ENCODE measurements around the gene NDUFS8.

The NDUFS8 gene

DNA sequence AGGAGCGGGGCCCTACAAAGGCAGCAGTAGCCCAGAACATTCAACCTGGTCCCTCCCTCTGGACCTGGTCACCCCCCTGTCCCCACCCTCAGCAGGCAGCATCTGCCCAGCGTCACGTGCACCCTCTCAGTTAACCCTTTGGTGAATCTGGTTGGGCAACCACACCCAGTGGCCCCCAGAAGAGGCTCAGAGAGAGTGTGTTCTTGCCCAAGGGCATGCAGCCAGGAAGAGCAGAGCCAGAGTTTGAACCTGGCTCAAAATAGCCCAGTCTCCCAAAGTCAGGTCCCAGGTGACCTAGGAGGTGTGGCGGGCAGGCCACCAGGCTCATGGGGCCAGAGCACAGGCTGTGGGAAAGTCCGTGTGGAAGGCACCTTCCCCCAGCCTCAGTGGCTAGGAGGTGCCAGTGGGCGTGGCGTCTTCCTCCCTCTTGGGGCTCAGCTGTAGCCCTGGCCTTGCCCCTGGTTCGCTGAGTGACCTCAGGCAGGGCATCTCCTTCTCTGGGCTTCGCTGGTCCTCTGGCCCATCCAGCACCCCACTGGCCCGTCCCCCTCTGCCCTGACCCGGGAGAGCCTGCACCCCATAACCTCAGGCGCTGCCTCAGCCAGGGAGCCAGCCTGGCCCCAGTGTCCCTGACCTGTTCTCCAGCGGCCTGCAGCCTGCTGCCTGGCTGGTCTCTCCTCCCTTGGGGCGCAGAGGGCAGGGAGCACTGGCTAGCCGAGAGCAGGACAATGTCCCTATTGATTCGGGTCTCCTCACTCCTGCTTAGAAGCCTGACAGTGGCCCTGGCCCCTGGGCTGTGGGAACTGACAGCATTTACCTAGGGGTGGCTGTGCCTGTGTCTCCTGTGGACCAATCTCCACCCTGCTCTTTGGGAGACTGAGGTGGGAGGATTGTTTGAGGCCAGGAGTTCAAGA is 13.3 kb upstream of the NDUFS8 start:
- no peak for DNase-seq

GRCh38 chr11:68017980-68018729 is 12.3 kb upstream of the NDUFS8 start:
- no peak for DNase-seq

DNA sequence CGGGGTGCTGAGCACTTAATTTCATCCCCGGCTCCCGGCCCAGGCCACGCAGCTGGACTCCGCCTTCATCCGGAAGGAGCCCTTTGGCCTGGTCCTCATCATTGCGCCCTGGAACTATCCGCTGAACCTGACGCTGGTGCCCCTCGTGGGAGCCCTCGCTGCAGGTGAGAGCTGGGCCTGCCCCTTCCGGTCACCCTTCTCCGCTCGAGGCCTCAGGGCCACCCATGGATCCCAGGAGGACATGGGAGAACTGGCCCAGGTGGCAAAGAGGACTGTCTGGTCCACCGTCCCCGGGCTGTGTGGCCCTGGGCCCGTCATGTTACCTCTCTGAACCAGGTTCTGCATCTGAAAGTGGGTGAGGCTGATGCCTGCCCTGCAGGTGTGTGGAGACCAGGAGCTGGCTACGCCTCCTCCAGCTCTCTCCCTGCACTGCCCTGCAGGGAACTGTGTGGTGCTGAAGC is 11.7 kb upstream of the NDUFS8 start:
- no peak for DNase-seq

- no peak for DNase-seq
Observed at GRCh38 chr11:68019486-68019885, 11.0 kb upstream of the NDUFS8 start.

DNA sequence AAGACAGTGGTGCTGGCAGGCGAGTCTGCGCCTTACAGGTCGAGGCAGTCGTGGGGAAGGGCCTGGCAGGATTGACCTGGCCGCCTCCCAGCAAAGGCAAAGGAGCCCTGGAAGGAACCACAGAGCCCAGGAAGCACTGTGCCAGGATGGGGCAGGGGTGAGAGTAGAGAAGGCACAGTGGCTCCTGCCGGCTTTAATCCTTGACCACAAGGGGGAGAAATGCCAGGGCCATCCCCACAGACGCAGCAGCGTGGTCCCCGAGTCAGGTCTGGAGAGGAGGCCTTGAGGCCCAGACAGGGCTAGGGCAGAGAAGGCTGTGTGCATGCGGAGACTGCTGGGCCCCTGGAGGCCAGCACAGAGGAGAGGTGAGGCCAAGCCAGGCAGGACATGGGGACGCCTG is 9.9 kb upstream of the NDUFS8 start:
- no peak for DNase-seq

DNA sequence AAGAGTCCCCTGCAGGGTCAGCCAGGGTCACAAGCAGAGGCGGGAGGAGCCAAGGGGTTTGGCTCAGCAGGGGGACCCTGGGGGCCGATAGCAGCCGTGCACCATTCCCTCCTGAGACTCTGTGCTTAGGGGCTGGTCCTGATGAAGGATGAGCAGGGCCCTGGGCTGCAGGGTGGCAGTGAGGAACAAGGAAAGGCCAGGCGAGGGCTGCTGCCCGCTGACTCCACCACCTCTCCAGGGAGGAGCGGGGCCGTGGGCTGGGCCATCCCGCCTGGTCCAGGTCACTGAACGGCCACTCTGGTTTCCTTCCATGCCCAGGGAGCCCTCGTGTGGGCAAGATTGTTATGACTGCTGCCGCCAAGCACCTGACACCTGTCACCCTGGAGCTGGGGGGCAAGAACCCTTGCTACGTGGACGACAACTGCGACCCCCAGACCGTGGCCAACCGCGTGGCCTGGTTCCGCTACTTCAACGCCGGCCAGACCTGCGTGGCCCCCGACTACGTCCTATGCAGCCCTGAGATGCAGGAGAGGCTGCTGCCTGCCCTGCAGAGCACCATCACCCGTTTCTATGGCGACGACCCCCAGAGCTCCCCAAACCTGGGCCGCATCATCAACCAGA is 9.2 kb upstream of the NDUFS8 start:
- no peak for DNase-seq

DNA sequence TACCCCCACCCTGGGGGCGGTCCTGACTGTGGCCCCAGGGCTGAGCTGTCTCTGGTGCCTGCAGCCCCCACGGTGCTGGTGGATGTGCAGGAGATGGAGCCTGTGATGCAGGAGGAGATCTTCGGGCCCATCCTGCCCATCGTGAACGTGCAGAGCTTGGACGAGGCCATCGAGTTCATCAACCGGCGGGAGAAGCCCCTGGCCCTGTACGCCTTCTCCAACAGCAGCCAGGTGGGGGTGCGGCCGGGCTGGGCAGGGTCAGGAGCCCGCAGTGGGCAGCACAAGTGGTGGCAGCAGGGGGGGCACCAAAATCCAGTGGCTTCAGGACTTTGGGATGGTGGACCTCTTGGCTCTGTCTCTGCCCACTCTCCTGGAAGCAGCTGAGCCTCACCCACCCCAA is 8.0 kb upstream of the NDUFS8 start:
- no peak for DNase-seq

DNA sequence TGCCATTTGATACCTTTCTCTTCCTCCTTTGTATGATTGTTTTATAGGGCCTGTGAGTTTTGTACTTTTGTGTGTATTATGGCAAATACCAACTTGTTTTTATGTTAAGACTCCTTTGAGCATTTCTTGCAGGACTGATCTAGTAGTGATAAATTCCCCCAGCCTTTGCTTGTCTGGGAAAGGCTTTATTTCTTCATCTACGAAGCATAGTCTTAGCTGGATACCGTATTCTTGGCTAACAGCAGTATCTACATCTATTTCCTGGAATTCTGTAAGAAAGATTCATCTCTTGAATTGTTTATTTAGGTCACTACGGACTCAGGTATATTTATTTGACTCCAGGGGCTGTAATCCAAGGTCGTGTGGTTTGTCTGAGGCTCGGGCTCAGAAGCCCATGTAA is 6.0 kb upstream of the NDUFS8 start:
- DNase-seq, result no peak

DNA sequence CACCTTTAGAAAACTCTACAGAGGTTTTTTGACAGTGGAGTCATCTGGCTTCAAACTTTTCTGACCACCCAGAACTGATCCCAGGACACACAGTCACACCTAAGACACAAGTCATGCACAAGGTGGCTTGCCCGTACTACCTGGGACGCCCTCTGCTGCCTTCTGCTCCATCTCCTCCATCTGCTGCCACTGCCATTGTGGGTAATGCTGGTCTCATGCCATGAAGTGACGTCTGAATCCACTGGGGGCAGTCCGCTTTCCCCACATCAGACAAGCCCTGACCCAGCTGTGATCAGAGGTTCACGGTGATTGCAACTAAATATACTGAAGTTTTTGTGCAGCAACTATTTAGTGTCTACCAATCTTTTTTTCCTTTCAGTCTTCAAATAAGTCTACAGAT is 5.4 kb upstream of the NDUFS8 start:
- no peak for DNase-seq

DNA sequence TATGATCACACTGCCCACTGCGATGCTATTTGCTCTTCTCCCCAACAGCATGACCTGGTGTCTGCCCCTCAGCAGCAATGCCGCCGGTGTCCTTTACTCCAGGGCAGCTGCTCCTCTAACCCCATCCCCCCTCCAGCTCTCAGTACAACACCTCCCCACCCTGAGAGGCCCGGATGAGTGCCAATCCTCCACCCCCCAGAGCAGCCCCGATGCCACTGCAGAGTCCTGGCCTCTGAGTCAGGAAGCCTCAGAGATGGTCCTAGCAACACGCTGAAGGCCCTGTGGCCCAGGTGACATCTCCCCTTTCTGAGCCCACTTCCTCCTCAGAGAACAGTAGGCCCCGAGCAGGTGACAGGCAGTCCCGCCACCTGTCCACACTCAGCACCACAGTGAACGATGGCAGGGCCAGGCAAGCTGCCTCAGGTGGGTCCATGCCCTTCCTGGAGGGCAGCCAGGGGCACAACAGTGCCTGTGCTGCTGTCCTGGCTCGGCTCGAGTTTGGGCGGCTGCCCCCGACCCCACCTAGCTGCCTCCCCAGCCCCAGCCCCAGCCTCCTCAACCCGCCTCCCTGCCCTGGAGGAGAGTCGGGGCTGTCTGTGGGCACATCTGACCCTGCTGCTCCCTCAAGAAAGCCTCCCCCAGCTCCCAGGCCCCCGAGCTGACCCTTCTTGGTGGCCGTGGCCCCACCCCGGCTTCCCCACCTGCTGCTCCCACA is 3.9 kb upstream of the NDUFS8 start:
- DNase-seq, result no peak

GRCh38 chr11:68027667-68028066 is 2.8 kb upstream of the NDUFS8 start:
- no peak for DNase-seq

- no peak for DNase-seq
Observed at GRCh38 chr11:68028802-68029545, 1.5 kb upstream of the NDUFS8 start.

- peak in 1 of 4 experiments; percentile 23 for DNase-seq
Observed at GRCh38 chr11:68031144-68031464, 623 bp downstream of the NDUFS8 start.

GRCh38 chr11:68032003-68032402 is 1.5 kb downstream of the NDUFS8 start:
- DNase-seq, result no peak

DNA sequence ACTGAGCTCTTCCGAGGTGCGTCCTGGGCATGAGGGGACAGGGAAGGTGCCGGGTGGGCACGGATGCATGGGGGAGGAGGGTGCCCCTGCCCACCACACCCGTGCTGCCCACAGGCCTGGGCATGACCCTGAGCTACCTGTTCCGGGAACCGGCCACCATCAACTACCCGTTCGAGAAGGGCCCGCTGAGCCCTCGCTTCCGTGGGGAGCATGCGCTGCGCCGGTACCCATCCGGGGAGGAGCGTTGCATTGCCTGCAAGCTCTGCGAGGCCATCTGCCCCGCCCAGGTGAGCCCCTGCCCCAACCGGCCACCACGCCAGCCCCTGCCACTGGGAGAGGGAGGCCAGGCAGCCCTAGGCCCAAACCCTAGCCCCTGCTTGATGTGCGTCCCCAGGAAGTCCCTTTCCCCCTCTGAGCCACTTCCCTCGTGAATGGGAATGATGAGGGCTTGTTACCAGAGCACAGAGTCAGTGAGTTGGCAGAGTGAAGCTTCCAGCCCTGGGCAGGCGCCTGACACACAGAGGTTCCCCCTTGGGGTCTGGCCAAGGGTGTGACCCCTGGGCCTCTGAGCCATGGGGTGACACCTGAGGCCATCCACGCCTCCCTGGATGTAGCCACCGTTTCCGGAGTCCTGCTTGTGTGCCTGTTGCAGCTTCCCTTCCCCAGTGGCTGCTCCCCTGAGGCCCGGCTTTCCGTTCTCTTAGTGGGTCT is 2.7 kb downstream of the NDUFS8 start:
- no peak for DNase-seq

- no peak for DNase-seq
Observed at GRCh38 chr11:68033708-68034045, 3.2 kb downstream of the NDUFS8 start.

- no peak for DNase-seq
Observed at GRCh38 chr11:68035266-68035876, 4.9 kb downstream of the NDUFS8 start.

GRCh38 chr11:68036141-68036716 is 5.7 kb downstream of the NDUFS8 start:
- DNase-seq, result no peak

- no peak for DNase-seq
Observed at GRCh38 chr11:68036717-68037239, 6.3 kb downstream of the NDUFS8 start.

GRCh38 chr11:68037411-68038225 is 7.1 kb downstream of the NDUFS8 start:
- no peak for DNase-seq

All from activated naive CD4-positive, alpha-beta T cell (primary cell).